GM12864 (cell line): ENCODE data around the gene MEGF6.

Source experiments
- DNase-seq: peaks from one replicate; pipeline ENCODE4 v3.0.0-alpha.2; 2011; ENCODE audit warnings: low read depth
- H3K4me3 ChIP-seq: 2 replicates; pipeline ENCODE4 v1.5.1; 2011; ENCODE audit warnings: mild to moderate bottlenecking, low read depth, low read length, control low read depth
- TF ChIP-seq, protein P1 (sequence below): IDR thresholded peaks from 2 replicates; pipeline ENCODE4 v1.5.1; 2011; ENCODE audit warnings: low read depth, mild to moderate bottlenecking, moderate library complexity, low read length, control low read depth, inconsistent platforms; ENCODE audit errors: missing control alignments

MEGF6 gene

DNA sequence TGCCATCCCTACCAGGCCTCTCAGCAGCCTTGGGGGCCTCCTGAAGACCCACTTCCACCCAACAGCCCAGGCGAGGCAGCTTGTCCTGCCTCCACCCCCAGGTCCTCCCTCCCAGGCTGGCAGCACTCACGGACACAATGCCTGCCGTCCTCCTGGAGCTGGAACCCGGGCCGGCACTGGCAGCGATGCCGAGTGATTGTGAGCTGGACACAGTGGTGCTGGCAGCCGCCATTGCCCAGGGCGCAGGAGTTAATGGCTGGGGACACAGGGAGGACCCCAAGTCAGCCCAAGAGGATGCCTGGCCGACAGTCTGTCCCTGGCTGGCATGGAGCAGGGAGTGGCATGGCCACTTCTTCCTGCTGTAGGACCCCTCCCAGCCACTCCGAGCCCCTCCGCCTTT lies 96.0 kb downstream of the MEGF6 start:
- no peak overlapping the region for H3K4me3 ChIP-seq
- no peak for DNase-seq
- TF ChIP-seq, protein P1, sequence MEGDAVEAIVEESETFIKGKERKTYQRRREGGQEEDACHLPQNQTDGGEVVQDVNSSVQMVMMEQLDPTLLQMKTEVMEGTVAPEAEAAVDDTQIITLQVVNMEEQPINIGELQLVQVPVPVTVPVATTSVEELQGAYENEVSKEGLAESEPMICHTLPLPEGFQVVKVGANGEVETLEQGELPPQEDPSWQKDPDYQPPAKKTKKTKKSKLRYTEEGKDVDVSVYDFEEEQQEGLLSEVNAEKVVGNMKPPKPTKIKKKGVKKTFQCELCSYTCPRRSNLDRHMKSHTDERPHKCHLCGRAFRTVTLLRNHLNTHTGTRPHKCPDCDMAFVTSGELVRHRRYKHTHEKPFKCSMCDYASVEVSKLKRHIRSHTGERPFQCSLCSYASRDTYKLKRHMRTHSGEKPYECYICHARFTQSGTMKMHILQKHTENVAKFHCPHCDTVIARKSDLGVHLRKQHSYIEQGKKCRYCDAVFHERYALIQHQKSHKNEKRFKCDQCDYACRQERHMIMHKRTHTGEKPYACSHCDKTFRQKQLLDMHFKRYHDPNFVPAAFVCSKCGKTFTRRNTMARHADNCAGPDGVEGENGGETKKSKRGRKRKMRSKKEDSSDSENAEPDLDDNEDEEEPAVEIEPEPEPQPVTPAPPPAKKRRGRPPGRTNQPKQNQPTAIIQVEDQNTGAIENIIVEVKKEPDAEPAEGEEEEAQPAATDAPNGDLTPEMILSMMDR: no peak

DNA sequence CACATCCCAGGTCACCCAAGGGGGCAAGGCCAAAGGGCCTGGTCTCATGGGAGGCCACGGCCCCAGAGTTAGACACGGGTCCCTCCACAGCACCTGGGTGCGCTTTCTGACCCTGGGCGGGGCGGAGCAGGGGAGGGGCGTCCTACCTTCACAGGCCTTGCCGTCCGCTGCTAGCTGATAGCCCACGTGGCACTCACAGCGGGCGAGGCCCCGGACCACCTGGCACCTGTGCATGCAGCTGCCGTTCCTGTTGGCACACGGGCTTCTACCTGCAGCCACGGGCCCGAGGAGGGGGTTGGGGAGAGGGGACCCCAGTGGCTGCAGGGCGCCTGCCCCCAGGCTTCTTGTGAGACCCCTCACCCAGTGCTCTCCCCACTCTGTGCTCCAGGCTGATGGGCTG lies 96.9 kb downstream of the MEGF6 start:
- no peak for DNase-seq
- TF ChIP-seq, protein P1: no peak
- H3K4me3 ChIP-seq: no peak overlapping the region

- no peak for DNase-seq
- no peak overlapping the region for H3K4me3 ChIP-seq
- TF ChIP-seq, protein P1: no peak
Measured at GRCh38 chr1:3511856-3512255, 99.5 kb downstream of the MEGF6 start.

DNA sequence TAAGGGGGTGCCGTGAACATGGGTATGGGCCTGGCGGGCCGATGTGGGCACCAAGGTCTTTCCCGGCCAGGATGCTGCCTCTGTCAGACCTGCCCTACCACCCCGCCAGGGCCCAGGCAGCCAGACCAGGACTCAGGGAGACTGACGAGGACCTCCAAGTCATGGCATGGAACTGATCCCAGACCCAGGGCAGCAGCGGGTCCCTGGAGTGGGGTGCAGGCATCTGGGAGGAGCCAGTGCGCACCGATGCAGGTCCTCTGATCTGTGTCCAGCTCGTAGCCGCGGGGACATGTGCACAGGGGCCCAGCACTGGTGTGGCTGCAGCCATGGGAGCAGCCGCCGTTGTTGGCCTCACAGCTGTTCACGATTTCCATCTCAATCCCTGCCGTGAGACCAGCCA lies 100.0 kb downstream of the MEGF6 start:
- TF ChIP-seq, protein P1: no peak
- no peak overlapping the region for H3K4me3 ChIP-seq
- DNase-seq: no peak

DNA sequence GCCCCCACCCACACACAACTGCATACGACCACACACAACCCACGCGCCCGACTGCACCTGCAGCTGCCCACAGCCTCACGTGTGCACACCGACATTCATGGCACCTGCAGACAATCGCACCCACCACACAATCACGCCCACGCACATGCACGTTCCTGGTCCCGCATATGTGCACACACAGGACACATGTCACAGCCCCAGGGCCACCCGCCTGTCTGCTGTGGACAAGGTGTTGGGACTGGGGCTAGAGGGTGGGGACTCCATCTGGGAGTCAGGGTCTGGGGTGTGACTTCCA lies 100.4 kb downstream of the MEGF6 start:
- no peak for DNase-seq
- no peak overlapping the region for H3K4me3 ChIP-seq
- TF ChIP-seq, protein P1: no peak

DNA sequence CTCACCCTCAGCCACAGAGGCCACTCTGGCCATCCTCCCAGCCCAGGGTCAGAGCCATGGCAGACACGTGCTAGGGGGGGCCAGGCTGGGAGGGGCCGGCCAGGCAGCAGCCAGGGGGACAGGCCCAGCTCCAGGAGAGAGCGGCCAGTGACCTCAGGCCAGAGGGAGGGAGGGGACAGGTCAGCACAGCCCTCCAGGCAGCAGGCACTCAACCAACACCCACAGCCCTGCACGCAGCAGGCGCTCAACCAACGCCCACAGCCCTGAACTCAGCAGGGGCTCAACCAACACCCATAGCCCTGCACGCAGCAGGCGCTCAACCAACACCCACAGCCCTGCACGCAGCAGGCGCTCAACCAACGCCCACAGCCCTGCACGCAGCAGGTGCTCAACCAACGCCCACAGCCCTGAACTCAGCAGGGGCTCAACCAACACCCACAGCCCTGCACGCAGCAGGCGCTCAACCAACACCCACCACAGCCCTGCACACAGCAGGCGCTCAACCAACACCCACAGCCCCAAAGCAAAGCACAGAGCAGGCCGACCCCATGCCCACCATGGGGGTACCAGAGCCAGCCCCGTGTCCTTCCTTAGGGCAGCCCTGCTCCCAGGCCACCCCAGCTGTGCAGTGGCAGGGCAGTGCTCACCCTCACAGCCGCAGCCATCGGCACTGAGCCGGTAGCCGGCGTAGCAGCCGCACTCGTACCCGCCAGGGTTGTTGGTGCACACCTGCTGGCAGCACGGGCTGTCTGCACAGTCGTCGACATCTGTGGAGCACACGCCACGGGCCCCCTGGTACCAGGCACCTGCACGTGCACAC lies 101.0 kb downstream of the MEGF6 start:
- DNase-seq: no peak
- TF ChIP-seq, protein P1: no peak
- no peak overlapping the region for H3K4me3 ChIP-seq

- TF ChIP-seq, protein P1: no peak
- no peak overlapping the region for H3K4me3 ChIP-seq
- no peak for DNase-seq
Measured at GRCh38 chr1:3509721-3510120, 101.6 kb downstream of the MEGF6 start.
